Liver (tissue), 3 donors: ENCODE results near the gene PXYLP1.

Source experiments
- CTCF ChIP-seq: fragments of 150-350 bp; IDR thresholded peaks from 2 replicates; pipeline ENCODE4 v1.5.1; 2017; ENCODE audit warnings: improper control_type of control experiment, low read depth, low read length; ENCODE audit not compliant: missing input control
- SP1 ChIP-seq: IDR thresholded peaks from 2 replicates; pipeline ENCODE4 v1.6.1; 2018; ENCODE audit warnings: antibody characterized with exemption, mild to moderate bottlenecking
- donor health status: healthy.
- donor health status: healthy.

GRCh38 chr3:141286856-141287255 lies 55.2 kb downstream of the PXYLP1 start:
- no peak for TF ChIP-seq SP1
- TF ChIP-seq CTCF, result no peak
